H1 (cell line): ENCODE data around the gene EN1. TPM values are rescaled to one million over a fixed set of nuclear protein-coding genes. Genes with fewer than 3 reads are reported as not detected.

ENCODE experiments used
- RBBP5 ChIP-seq: IDR thresholded peaks from 2 replicates; pipeline ENCODE4 v1.7.1; 2012; ENCODE audit warnings: low read depth, mild to moderate bottlenecking, inconsistent platforms, low read length, moderate library complexity, borderline replicate concordance
- SP2 ChIP-seq: IDR thresholded peaks from 2 replicates; pipeline ENCODE4 v1.6.1; 2012; ENCODE audit warnings: mild to moderate bottlenecking, low read length, inconsistent platforms
- SUZ12 ChIP-seq: fragments of 200-600 bp; sonication (generic); IDR thresholded peaks from 2 replicates; pipeline ENCODE4 v1.6.1; 2012; ENCODE audit warnings: mild to moderate bottlenecking, inconsistent platforms, low read length, moderate library complexity, mixed read lengths
- polyA plus RNA-seq, 7 experiments: library from polyadenylated mRNA; depleted of rRNA in 3 of 7; stranded (reverse) in 5 of 7; unstranded in 2 of 7; fragments of >200 nt in 5 of 7; fragments of 200-250 nt in 2 of 7; gene quantifications; 1 replicate in 5 of 7; 2 replicates in 1 of 7; 4 replicates in 1 of 7; pipeline versions ENCODE4 v1.2.1 to v1.2.3, GENCODE V29; 2011 to 2013; ENCODE audit warnings: missing spikeins in 2 of 7, mixed read lengths in 2 of 7
- total RNA-seq: library from RNA; stranded (reverse); fragmentation: NEBNext Ultra II Directional; extraction: Animal tissue kit (Norgen Biotek cat#: 25700); gene quantifications from 2 replicates; pipeline ENCODE4 v1.2.1, GENCODE V29; 2021

The EN1 gene
- total and polyA plus RNA-seq, 2 of the 8 experiments (the other 6 are each of a cell fraction or from before 2014, with no cell fraction given): not detected

DNA sequence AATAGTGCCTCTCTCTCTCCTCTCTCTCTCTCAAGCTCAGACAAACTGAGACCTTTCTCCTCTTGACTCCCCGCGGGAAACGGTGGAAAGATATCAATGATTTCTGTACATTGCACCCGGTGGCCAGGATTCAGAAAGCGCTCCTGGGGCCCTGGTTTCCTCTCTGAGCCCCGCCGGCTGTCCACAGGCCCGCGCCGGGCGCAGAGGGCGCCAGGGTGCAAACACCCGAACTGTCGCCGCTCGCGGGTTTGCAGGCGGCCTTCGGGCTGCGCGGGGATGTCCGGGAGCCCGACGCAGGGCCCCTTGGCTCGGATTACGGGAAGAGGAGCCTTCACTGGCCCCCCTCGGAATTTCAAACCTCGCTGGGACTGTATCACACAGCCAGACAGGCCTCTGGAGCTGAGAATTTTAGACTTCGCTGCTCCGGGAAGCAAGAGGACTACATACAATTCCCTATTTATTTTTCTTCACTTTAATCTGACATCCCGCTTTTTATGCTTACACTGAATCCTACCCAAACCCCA lies 5.2 kb upstream of the EN1 start (continued):
- peak; percentile 94 for TF ChIP-seq SUZ12
- TF ChIP-seq SP2: no peak
- 0 out of 2 replicates have a peak, but pooled peaks have one; percentile 21 for TF ChIP-seq RBBP5
